GM18520 (cell line): ENCODE data around the gene C2orf42.
"Not testable (repeated sequence)": the region's sequence is repeated elsewhere in the genome, so short reads cannot be mapped to it uniquely, and the experiment has no call there.

Experiments
- ATAC-seq: cut with Tn5 transposase; IDR thresholded peaks from one replicate; pipeline ENCODE4 v1.9.1; 2021; ENCODE audit not compliant: unreplicated experiment

Gene C2orf42

GRCh38 chr2:70173520-70173919 is 17.3 kb downstream of the C2orf42 start:
- ATAC-seq = no peak

DNA sequence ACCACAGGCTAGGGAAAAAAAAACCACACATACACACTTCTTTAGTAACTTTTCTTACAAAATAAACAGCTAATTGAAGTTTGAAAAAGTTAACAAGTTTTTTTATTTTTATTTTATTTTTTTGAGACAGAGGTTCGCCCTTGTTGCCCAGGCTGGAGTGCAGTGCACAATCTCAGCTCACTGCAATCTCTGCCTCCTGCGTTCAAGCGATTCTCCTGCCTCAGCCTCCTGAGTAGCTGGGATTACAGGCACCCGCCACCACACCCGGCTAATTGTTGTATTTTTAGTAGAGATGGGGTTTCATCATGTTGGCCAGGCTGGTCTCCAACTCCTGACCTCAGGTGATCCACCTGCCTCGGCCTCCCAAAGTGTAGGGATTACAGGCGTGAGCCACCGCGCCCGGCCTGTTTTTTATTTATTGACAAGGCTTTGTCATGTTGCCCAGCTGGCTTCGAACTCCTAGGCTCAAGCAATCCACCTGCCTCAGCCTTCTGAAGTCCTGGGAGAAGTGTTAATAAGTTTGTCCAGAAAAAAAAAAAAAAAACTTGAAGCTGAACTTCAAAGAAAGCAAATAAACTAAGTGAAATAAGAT is 21.1 kb downstream of the C2orf42 start:
- not testable (repeated sequence) for ATAC-seq

GRCh38 chr2:70161069-70161534 is 29.7 kb downstream of the C2orf42 start:
- peak; percentile 69 for ATAC-seq

DNA sequence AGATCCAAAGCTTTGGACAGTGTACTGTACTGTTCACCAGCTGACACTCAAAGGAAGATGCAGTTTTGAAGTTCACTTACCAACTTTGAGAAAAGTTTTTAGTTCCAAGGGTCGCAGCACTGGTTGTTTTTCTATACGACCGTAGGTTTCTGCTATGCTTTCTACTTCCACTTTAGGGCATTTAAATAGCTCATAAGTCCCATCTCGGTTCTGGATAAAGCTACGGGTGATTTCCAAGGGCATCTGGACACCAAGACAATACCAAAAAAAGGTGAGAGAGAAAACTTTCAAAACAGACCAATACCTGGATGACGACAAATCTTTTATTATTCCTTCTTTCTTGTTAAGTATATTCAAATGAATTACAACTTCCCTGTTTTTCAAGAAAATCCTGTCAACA is 30.3 kb downstream of the C2orf42 start:
- no peak for ATAC-seq

- ATAC-seq = not testable (repeated sequence)
Observed at GRCh38 chr2:70149130-70149686, 41.6 kb downstream of the C2orf42 start.

- ATAC-seq = not testable (repeated sequence)
Observed at GRCh38 chr2:70148211-70148760, 42.5 kb downstream of the C2orf42 start.

- no peak for ATAC-seq
Observed at GRCh38 chr2:70145851-70146739, 44.7 kb downstream of the C2orf42 start.

GRCh38 chr2:70145144-70145490 is 45.7 kb downstream of the C2orf42 start:
- no peak for ATAC-seq

GRCh38 chr2:70144443-70145143 is 46.2 kb downstream of the C2orf42 start:
- no peak for ATAC-seq

DNA sequence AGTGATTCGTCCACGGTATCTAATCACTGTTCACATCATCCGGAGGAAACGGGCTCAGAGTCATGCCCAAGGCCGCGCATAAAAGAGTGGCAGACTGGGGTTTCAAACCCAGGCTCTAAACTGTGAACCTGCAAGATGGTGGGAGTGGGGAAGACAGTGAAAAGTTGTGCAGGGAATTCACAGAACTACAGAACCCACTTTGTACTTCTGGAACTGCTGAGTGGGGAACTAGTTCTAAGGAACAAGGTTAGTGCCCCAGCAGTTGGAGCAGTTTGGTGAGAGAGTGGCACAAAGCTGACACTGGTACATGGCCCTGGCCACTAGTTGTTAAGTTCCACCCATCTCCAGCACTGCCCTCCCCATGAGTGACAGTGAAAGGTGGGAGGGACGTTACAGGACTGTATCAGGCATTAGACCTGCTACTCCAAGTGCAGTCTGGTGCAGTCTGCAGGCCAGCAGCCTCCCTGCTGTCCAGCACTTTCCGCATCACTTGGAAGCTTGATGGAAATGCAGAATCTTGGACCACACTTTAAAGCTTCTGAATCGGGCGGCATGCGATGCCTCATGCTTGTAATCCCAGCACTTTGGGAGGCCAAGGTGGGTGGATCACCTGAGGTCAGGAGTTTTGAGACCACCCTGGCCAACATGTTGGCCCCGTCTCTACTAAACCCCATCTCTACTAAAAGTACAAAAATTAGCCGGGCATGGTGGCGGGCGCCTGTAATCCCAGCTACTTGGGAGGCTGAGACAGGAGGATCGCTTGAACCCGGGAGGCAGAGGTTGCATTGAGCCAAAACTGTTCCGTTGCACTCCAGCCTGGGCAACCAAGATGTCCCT is 47.3 kb downstream of the C2orf42 start:
- ATAC-seq = no peak

- ATAC-seq = peak; percentile 65
Observed at GRCh38 chr2:70142590-70143313, 48.1 kb downstream of the C2orf42 start.

DNA sequence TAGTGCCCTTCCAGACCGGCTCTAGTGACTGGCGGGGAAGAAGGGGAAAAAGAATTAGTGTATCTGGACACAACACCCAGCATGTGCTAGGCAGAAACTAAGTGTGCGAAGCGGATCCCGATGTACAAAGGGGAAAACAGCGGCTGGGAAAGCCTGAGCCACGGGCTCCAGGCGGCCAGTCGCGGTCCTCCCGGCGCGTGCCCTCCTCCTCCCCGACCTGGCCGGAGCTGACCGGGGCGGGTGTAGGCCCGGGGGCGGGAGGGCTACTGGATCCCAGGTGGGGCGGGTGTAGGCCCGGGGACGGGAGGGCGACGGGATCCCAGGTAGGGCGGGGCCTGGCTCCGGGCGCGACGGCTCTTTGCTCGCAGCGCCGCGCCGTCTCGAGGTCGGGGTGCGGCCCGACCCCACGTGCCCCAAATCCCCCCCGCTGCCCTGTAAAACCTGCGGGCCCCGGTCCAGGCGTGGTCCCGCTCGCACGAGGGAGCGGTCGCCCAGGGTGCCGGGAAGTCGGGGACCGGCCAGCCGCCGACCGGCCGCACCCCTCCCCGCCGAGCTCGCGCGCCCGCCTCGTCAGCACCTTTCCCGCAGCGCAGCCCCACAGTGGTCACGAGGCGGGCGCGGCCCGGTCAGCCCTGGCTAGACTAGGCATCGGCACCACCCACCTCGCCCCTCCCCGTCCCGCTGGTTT is 48.8 kb downstream of the C2orf42 start:
- peak; percentile 7 for ATAC-seq

DNA sequence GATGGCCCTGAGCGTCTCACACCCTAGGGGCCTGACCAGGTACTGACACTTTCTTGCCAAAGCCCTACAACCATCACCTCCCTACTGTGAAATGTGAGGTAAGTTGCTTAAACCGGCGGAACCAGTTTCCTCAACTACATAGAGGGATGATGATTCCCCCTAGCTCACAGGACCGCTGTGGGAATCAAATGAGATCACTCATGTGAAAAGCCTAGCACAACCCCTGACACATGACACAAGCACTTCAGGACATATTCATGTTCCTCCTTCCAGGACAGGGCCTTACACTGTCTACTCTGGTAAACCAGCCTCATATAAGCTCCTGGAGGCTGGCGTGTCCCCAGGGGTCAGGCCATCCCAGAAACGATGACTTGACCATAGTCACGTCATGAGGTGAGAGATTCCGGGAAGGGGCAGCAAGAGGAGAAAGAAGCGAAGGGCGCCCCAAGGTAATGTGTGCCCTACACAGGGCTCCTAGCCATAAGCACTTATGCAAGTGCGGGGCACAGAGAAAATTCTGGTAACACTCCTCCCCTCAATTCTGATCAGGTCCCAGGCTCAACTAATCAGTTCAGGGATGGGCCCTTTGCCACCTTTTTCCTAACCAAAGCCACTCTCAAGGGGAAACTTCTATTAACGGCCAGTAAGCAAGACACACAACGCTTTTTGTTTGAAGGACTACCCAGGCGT is 49.5 kb downstream of the C2orf42 start:
- peak; percentile 22 for ATAC-seq

DNA sequence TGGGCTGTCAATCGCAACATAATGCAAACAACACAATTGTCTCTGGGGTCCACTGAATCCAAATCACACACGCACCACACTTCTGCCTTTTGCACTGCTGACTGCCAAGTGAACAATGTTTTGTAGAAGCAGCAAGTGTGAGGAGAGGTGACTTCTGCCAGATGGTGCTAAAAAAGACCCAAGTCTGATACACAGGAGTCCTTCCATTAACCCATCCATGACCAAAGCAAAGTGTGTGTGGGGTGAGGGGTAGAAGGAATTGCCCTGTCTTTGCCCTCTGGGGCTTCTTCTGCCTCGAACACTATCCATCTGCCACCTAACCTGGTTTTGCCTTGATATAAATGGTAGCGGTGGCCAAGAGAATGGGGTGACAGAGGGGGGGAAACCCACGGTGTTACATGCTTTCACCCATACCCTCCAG is 50.0 kb downstream of the C2orf42 start:
- no peak for ATAC-seq

GRCh38 chr2:70134323-70134983 is 56.4 kb downstream of the C2orf42 start:
- ATAC-seq = not testable (repeated sequence)

DNA sequence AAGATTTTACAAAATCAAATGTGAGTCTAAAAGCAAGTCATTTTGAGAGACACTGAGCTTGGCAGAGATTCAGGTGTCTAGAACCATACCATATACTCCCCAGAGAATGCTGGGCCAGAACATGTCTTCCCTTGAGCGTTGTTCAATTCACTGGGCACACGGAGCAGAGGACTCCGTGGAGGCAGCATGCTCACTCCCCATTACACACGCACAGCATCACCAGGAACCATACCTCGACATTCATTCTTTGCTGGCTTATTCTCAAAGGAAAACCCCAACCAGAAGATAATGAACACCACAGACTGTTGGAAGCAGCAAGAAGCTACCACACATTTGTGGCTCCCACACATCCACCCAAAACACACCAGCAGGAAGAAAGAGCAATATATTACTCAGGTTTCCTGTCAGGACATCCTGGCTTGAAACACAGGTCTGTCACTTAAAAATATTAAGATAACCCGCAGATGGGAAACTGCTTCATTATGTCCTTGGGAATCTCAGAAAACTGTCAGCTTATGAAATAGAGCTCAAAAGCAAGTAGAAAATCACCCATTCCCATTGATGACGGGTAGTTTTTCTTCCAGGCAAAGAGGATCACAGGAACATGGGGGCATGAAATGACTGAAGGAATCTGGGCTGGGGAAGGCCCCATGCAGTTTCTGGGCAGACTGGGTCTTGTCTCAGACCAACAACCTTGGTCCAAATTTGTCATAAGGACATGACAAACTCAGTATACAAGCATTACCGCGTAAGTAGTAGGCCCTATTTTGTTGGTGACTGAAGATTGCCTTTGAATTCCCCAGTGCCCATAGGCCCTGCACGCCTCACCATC is 57.1 kb downstream of the C2orf42 start:
- ATAC-seq = no peak

DNA sequence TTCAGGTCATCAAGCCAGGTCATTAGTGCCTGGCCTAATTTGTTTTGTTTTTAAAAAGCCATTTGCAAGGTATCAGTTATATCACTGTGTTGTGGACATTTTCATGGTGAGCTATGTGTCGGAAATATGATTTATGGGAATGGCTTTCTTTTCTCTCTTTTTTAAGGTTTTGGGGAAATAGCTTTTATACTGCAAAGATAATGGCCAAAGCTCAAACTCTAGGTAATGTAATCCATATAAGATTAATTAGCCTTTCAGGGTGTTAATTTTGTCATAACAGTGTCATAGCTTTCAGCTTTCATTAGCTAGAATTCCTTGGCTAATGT is 57.7 kb downstream of the C2orf42 start:
- no peak for ATAC-seq
